Stomach (tissue), 4 donors: Measurements from ENCODE around the gene APEX2.

Source experiments
- POLR2AphosphoS5 ChIP-seq, 3 donors: sonication (generic); formaldehyde crosslinking; IDR thresholded peaks; one replicate each; pipeline ENCODE4 v1.6.1; 2016; ENCODE audit warnings: antibody characterized with exemption in 3 of 3
- TF ChIP-seq, protein P1 (sequence below), 7 experiments: fragments of 450-650 bp in 4 of 7; fragments of 200-600 bp in 3 of 7; sonication (generic) in 3 of 7; IDR thresholded peaks; one replicate each; pipeline ENCODE4 v1.5.1; 2016 to 2019; ENCODE audit warnings: antibody characterized with exemption in 7 of 7, control low read depth in 2 of 7, mild to moderate bottlenecking in 1 of 7

GRCh38 chrX:55029291-55029690, 29.1 kb downstream of the APEX2 start:
- TF ChIP-seq, protein P1, sequence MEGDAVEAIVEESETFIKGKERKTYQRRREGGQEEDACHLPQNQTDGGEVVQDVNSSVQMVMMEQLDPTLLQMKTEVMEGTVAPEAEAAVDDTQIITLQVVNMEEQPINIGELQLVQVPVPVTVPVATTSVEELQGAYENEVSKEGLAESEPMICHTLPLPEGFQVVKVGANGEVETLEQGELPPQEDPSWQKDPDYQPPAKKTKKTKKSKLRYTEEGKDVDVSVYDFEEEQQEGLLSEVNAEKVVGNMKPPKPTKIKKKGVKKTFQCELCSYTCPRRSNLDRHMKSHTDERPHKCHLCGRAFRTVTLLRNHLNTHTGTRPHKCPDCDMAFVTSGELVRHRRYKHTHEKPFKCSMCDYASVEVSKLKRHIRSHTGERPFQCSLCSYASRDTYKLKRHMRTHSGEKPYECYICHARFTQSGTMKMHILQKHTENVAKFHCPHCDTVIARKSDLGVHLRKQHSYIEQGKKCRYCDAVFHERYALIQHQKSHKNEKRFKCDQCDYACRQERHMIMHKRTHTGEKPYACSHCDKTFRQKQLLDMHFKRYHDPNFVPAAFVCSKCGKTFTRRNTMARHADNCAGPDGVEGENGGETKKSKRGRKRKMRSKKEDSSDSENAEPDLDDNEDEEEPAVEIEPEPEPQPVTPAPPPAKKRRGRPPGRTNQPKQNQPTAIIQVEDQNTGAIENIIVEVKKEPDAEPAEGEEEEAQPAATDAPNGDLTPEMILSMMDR (IDR thresholded peaks at IDR 0.05): no peak
- no peak for TF ChIP-seq POLR2AphosphoS5 (IDR thresholded peaks at IDR 0.05)
